GM12878 (cell line): Measurements from ENCODE around the gene SNF8.

Source experiments
- CBX5 ChIP-seq: sonication (generic); IDR thresholded peaks from 2 replicates; pipeline ENCODE4 v1.6.1; 2016; ENCODE audit warnings: low read depth, moderate library complexity, mild to moderate bottlenecking, inconsistent platforms
- CTCF ChIP-seq, 3 experiments: IDR thresholded peaks in 2 of 3; conservative IDR thresholded peaks in 1 of 3; 2 replicates each; pipeline ENCODE4 v1.5.1; 2011; ENCODE audit warnings: low read depth in 3 of 3, low read length in 3 of 3, mild to moderate bottlenecking in 3 of 3, control low read depth in 2 of 3, moderate library complexity in 2 of 3, inconsistent platforms in 1 of 3, mixed read lengths in 1 of 3; ENCODE audit not compliant: control insufficient read depth in 2 of 3, insufficient read depth in 1 of 3; ENCODE audit errors: extremely low read depth in 1 of 3
- ETV6 ChIP-seq, 2 experiments: fragments of 450-650 bp in 1 of 2; IDR thresholded peaks in 1 of 2; conservative IDR thresholded peaks in 1 of 2; 2 replicates each; pipeline ENCODE4 v1.6.1; 2014; ENCODE audit warnings: antibody characterized with exemption in 1 of 2, borderline replicate concordance in 1 of 2, low read depth in 1 of 2, mild to moderate bottlenecking in 1 of 2, moderate library complexity in 1 of 2
- EZH2 ChIP-seq: IDR thresholded peaks from 2 replicates; pipeline ENCODE4 v1.6.1; 2012; ENCODE audit warnings: low read depth, mild to moderate bottlenecking, control low read depth, inconsistent platforms, low read length, borderline replicate concordance; ENCODE audit not compliant: control insufficient read depth
- HDAC2 ChIP-seq: fragments of 200-600 bp; sonication (generic); IDR thresholded peaks from 2 replicates; pipeline ENCODE4 v1.6.1; 2017
- HDAC6 ChIP-seq: fragments of 200-600 bp; sonication (generic); IDR thresholded peaks from one replicate; pipeline ENCODE4 v1.8.0; 2017; ENCODE audit warnings: antibody characterized with exemption; ENCODE audit not compliant: unreplicated experiment
- IRF4 ChIP-seq: IDR thresholded peaks from 2 replicates; pipeline ENCODE4 v1.6.1; 2011; ENCODE audit warnings: low read depth, low read length
- POLR2AphosphoS5 ChIP-seq: IDR thresholded peaks from 2 replicates; pipeline ENCODE4 v1.6.1; 2011; ENCODE audit warnings: mild to moderate bottlenecking, low read length, inconsistent platforms
- USF2 ChIP-seq: IDR thresholded peaks from 2 replicates; pipeline ENCODE4 v1.6.1; 2011; ENCODE audit warnings: low read depth, low read length, improper control_type of control experiment, borderline replicate concordance
- ZBTB40 ChIP-seq: fragments of 450-650 bp; IDR thresholded peaks from 2 replicates; pipeline ENCODE4 v1.6.1; 2016; ENCODE audit warnings: mild to moderate bottlenecking, moderate library complexity, borderline replicate concordance
- ZNF24 ChIP-seq: fragments of 450-650 bp; IDR thresholded peaks from 2 replicates; pipeline ENCODE4 v1.6.1; 2017; ENCODE audit warnings: antibody characterized with exemption, mild to moderate bottlenecking

GRCh38 chr17:48910370-48910769, 34.3 kb downstream of the SNF8 start:
- no peak for TF ChIP-seq HDAC6
- no peak for TF ChIP-seq ETV6 (conservative IDR thresholded peaks at IDR 0.05 in 1 of 2, IDR thresholded peaks at IDR 0.05 in 1 of 2; ENCODE audit: borderline replicate concordance in 1 of 2, low read depth in 1 of 2)
- TF ChIP-seq CTCF (IDR thresholded peaks at IDR 0.05 in 2 of 3, conservative IDR thresholded peaks at IDR 0.05 in 1 of 3; ENCODE audit: control insufficient read depth in 2 of 3, extremely low read depth in 1 of 3, insufficient read depth in 1 of 3, low read depth in 3 of 3, low read length in 3 of 3), result no peak
- no peak for TF ChIP-seq ZNF24
- TF ChIP-seq IRF4, result no peak
- no peak for TF ChIP-seq HDAC2
- TF ChIP-seq USF2, result no peak
- no peak for TF ChIP-seq ZBTB40
- TF ChIP-seq CBX5, result no peak
- TF ChIP-seq POLR2AphosphoS5, result no peak; the same call in 1 of the 2 replicates
- TF ChIP-seq EZH2, result no peak
